GM10847 (cell line): Measurements from ENCODE around the gene ZNF853.
A peak's percentile ranks its signal among the peaks of the same experiment; 100 is the strongest.

Experiments
- POLR2A ChIP-seq: IDR thresholded peaks from 2 replicates; pipeline ENCODE4 v1.6.1; 2011; ENCODE audit not compliant: insufficient read length; ENCODE audit errors: extremely low read depth

The ZNF853 gene

GRCh38 chr7:6622134-6622710 lies 6.8 kb downstream of the ZNF853 start:
- TF ChIP-seq POLR2A = no peak

GRCh38 chr7:6623589-6624245 lies 8.3 kb downstream of the ZNF853 start:
- TF ChIP-seq POLR2A = no peak

GRCh38 chr7:6624246-6624611 lies 8.8 kb downstream of the ZNF853 start:
- no peak for TF ChIP-seq POLR2A

GRCh38 chr7:6628045-6628444 lies 12.6 kb downstream of the ZNF853 start:
- TF ChIP-seq POLR2A = no peak

- no peak for TF ChIP-seq POLR2A
These were observed 14.8 kb downstream of the ZNF853 start for GRCh38 chr7:6630007-6630849.

GRCh38 chr7:6631605-6632004 lies 16.2 kb downstream of the ZNF853 start:
- no peak for TF ChIP-seq POLR2A

- no peak for TF ChIP-seq POLR2A
These were observed 18.6 kb downstream of the ZNF853 start for GRCh38 chr7:6634021-6634420.

GRCh38 chr7:6636741-6637543 lies 21.5 kb downstream of the ZNF853 start, which contains the start of gene ZNF316:
TSS of gene ZNF316 (plus strand) at chr7:6637318. CDS start at chr7:6642410, 5,092 bp downstream.
- TF ChIP-seq POLR2A = peak; percentile 43

GRCh38 chr7:6637544-6638229 lies 22.3 kb downstream of the ZNF853 start:
- no peak for TF ChIP-seq POLR2A

GRCh38 chr7:6639032-6639431 lies 23.6 kb downstream of the ZNF853 start:
- no peak for TF ChIP-seq POLR2A

- TF ChIP-seq POLR2A = no peak
These were observed 24.2 kb downstream of the ZNF853 start for GRCh38 chr7:6639627-6640026.

GRCh38 chr7:6640246-6640721 lies 24.9 kb downstream of the ZNF853 start:
- no peak for TF ChIP-seq POLR2A

- TF ChIP-seq POLR2A = no peak
These were observed 26.1 kb downstream of the ZNF853 start for GRCh38 chr7:6641305-6642035.

GRCh38 chr7:6642239-6642839 lies 26.9 kb downstream of the ZNF853 start:
- TF ChIP-seq POLR2A = no peak
